Activated T-helper 1 cell treated with anti-CD3 and anti-CD28 coated beads, Interleukin-12 subunit alpha, Interleukin-12 subunit beta, Interleukin-2, Interleukin-4 antibody, amounts not matched to agents 30 ng/mL and 10 ng/mL and 1 ng/mL, durations not matched to agents 14 hours and 24 hours and 36 hours (primary cell): ENCODE measurements around the gene DDRGK1. TPM values are rescaled to one million over a fixed set of nuclear protein-coding genes. Genes with fewer than 3 reads are reported as not detected.
"Not testable (repeated sequence)": the region's sequence is repeated elsewhere in the genome, so short reads cannot be mapped to it uniquely, and the experiment has no call there.

ENCODE experiments used
- DNase-seq: peaks from one replicate; pipeline ENCODE4 v3.0.0; 2021; ENCODE audit warnings: low spot score
- H3K27ac Mint-ChIP-seq: one replicate; pipeline ENCODE4 v1.8.0; 2021; ENCODE audit warnings: mild to moderate bottlenecking, mixed read lengths
- H3K27me3 Mint-ChIP-seq: one replicate; pipeline ENCODE4 v1.8.0; 2022; ENCODE audit warnings: mild to moderate bottlenecking, moderate library complexity, mixed read lengths; ENCODE audit not compliant: insufficient read depth
- H3K36me3 Mint-ChIP-seq: one replicate; pipeline ENCODE4 v1.8.0; 2021; ENCODE audit warnings: low read depth, mixed read lengths
- H3K4me1 Mint-ChIP-seq: one replicate; pipeline ENCODE4 v1.8.0; 2021; ENCODE audit warnings: low read depth, mixed read lengths
- H3K4me3 Mint-ChIP-seq: one replicate; pipeline ENCODE4 v1.8.0; 2021; ENCODE audit warnings: mild to moderate bottlenecking, moderate library complexity, mixed read lengths
- H3K9me3 Mint-ChIP-seq: one replicate; pipeline ENCODE4 v1.8.0; 2021; ENCODE audit warnings: mixed read lengths
- intact Hi-C: fragments of 100-400 bp; cut with micrococcal nuclease; formaldehyde crosslinking; loops from one replicate; pipeline ENCODE4 v1.15.1; 2024
- total RNA-seq: library from RNA; stranded (reverse); gene quantifications from 2 replicates; pipeline ENCODE4 v1.2.3, GENCODE V29; 2022

Gene DDRGK1
- total RNA-seq, 1 donor from 2014 or later: 72.3 TPM

- no peak overlapping the region for H3K27ac Mint-ChIP-seq
- H3K9me3 Mint-ChIP-seq: no peaks in the 10 kb centered on the region
- H3K4me3 Mint-ChIP-seq: no peak overlapping the region
- intact Hi-C loops: no loop called here
- H3K36me3 Mint-ChIP-seq: peaks cover 36% of the 10 kb centered on the region
- H3K4me1 Mint-ChIP-seq: peaks cover 20% of the 10 kb centered on the region
- no peaks in the 10 kb centered on the region for H3K27me3 Mint-ChIP-seq
- DNase-seq: no peak
Measured at GRCh38 chr20:3199206-3199605, 5.3 kb downstream of the DDRGK1 start.

- Mint-ChIP-seq H3K27me3 (no peaks in the 10 kb centered on the region), H3K4me3 (no peak overlapping the region), H3K4me1 (peaks cover 15% of the 10 kb centered on the region), H3K9me3 (no peaks in the 10 kb centered on the region), H3K27ac (peak overlapping the region; percentile 45), H3K36me3 (peaks cover 45% of the 10 kb centered on the region)
- intact Hi-C loops: no loop called here
- DNase-seq: no peak
Measured at GRCh38 chr20:3195590-3196237, 8.8 kb downstream of the DDRGK1 start.

- Mint-ChIP-seq H3K9me3 (no peaks in the 10 kb centered on the region), H3K4me3 (no peak overlapping the region), H3K27ac (no peak overlapping the region), H3K27me3 (no peaks in the 10 kb centered on the region), H3K36me3 (peaks cover 45% of the 10 kb centered on the region), H3K4me1 (peaks cover 11% of the 10 kb centered on the region)
- intact Hi-C loops: no loop called here
- DNase-seq: no peak
Measured at GRCh38 chr20:3194617-3195280, 9.7 kb downstream of the DDRGK1 start.

DNA sequence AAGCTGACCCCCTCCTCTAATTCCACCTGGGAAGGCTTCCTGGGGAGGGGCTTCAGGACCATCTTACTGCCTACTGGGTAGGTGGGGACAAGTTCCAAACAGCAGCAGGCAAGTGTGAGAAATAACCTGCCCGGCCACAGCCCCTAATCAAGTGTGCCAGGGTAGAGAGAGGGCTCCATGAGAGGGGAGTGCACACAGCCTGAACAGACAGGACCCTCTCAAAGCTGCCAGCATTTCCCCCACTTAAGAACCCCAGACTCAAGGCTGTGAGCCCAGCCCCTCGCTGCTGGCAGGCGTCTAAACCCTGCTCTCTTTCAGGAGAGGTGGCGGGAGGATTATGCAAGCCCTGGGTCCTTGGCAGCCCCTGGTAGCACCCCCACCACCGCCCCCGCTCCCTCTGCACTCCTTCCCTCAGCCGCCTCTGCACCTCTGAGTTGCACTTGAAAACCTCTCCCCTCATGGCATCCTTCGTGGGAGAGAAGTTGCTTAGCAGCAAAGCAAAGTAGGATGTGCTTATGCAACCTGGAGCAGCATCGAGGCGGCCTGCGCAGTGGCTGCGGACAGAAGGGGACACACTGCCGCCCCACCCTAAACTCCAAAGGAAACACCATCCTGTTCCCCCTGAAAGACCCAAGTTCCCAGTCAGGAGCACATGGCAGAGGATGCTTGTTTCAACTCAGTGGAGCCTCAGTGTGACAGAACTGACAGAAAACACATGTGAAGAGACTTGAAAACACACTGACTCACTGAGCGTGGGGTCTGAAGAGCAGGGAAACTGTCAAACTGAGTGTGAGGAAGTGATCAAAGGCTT is 10.5 kb downstream of the DDRGK1 start:
- H3K9me3 Mint-ChIP-seq: no peaks in the 10 kb centered on the region
- intact Hi-C loops: no loop called here
- H3K27me3 Mint-ChIP-seq: no peaks in the 10 kb centered on the region
- DNase-seq: no peak
- no peak overlapping the region for H3K27ac Mint-ChIP-seq
- H3K4me3 Mint-ChIP-seq: no peak overlapping the region
- peaks cover 11% of the 10 kb centered on the region for H3K4me1 Mint-ChIP-seq
- H3K36me3 Mint-ChIP-seq: peaks cover 42% of the 10 kb centered on the region

GRCh38 chr20:3192226-3193015 is 12.1 kb downstream of the DDRGK1 start:
- no peak for DNase-seq
- H3K27me3 Mint-ChIP-seq: no peaks in the 10 kb centered on the region
- H3K27ac Mint-ChIP-seq: no peak overlapping the region
- H3K36me3 Mint-ChIP-seq: peaks cover 38% of the 10 kb centered on the region
- peaks cover 11% of the 10 kb centered on the region for H3K4me1 Mint-ChIP-seq
- H3K4me3 Mint-ChIP-seq: no peak overlapping the region
- no peaks in the 10 kb centered on the region for H3K9me3 Mint-ChIP-seq
- intact Hi-C loops: no loop called here

GRCh38 chr20:3190681-3191111 is 13.8 kb downstream of the DDRGK1 start:
- Mint-ChIP-seq H3K27ac (no peak overlapping the region), H3K27me3 (no peaks in the 10 kb centered on the region), H3K4me1 (peaks cover 6% of the 10 kb centered on the region), H3K4me3 (no peak overlapping the region), H3K36me3 (peaks cover 31% of the 10 kb centered on the region), H3K9me3 (no peaks in the 10 kb centered on the region)
- DNase-seq: no peak
- intact Hi-C loops: no loop called here

DNA sequence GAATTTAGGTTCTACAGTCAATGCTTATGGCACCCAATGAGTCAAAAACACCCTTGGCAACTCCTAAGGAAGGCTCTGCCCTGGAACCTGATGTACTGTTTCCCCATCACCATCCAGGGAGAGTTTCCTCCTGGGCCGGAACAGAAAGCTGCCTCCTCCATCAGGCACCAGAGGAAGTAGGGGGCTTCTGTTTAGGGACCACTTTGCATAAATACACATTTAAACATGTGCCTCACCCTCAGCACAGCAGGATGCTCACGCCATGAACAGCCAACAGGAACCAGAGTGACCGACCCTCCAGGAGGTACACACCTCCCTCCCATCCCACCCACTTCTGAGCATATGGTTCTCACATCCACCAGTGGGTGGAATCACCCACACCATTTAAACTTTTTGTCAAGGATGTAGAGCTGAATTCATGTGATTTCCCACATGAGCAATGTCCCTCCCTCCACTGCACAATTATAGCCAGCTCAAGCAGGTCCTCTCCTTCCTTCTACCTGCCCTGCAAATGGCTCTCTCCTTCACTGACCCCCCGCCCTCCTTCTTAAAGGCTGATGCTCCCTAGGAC is 14.8 kb downstream of the DDRGK1 start:
- no peak overlapping the region for H3K4me3 Mint-ChIP-seq
- H3K4me1 Mint-ChIP-seq: no peaks in the 10 kb centered on the region
- H3K36me3 Mint-ChIP-seq: peaks cover 24% of the 10 kb centered on the region
- H3K9me3 Mint-ChIP-seq: no peaks in the 10 kb centered on the region
- peak overlapping the region; percentile 13 for H3K27ac Mint-ChIP-seq
- H3K27me3 Mint-ChIP-seq: no peaks in the 10 kb centered on the region
- DNase-seq: no peak
- intact Hi-C loops: no loop called here

DNA sequence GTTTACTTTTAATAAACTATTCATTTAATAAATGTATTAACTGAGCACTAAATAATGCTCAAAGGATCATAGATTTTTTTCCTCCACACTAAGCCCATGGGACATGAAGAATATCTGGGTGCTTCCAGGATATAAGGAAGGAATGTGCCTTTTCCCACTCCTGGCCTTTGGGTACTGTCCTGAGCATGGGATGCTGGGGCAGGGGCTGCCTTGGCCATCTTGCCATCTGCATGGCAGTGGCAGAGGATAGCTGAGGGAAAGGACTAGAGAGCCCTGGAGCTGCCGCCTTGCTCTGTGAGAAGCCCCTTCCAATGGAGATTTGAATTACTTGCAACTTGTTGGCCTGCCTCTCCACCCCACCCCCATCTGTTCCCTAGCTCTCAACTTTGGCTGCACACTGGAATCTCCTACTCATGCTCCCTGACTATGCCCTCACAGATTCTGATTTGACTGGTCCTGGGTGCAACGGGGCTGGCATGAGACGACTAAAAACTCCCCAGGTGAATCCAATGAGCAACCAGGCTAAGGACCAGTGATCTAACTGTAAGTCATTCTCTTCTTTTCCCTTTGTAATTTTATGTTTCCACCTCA is 15.6 kb downstream of the DDRGK1 start:
- H3K27ac Mint-ChIP-seq: peak overlapping the region; percentile 26
- H3K4me1 Mint-ChIP-seq: no peaks in the 10 kb centered on the region
- no peaks in the 10 kb centered on the region for H3K27me3 Mint-ChIP-seq
- H3K36me3 Mint-ChIP-seq: peaks cover 24% of the 10 kb centered on the region
- H3K4me3 Mint-ChIP-seq: no peak overlapping the region
- no peaks in the 10 kb centered on the region for H3K9me3 Mint-ChIP-seq
- intact Hi-C loops: no loop called here
- no peak for DNase-seq

- peaks cover 24% of the 10 kb centered on the region for H3K36me3 Mint-ChIP-seq
- H3K4me3 Mint-ChIP-seq, intact Hi-C loops, H3K9me3 Mint-ChIP-seq, H3K27ac Mint-ChIP-seq, H3K4me1 Mint-ChIP-seq, DNase-seq, H3K27me3 Mint-ChIP-seq: not testable (repeated sequence)
Measured at GRCh38 chr20:3187861-3188260, 16.6 kb downstream of the DDRGK1 start.

- no peak for DNase-seq
- H3K9me3 Mint-ChIP-seq: no peaks in the 10 kb centered on the region
Measured at GRCh38 chr20:3183896-3184612, 20.4 kb downstream of the DDRGK1 start.

GRCh38 chr20:3182429-3182828 is 22.1 kb downstream of the DDRGK1 start:
- H3K36me3 Mint-ChIP-seq, H3K4me3 Mint-ChIP-seq, DNase-seq, H3K27me3 Mint-ChIP-seq, H3K27ac Mint-ChIP-seq, H3K9me3 Mint-ChIP-seq, intact Hi-C loops, H3K4me1 Mint-ChIP-seq: not testable (repeated sequence)

More at GRCh38 chr20:3183896-3184612, 20.4 kb downstream of the DDRGK1 start:
- H3K27me3 Mint-ChIP-seq: no peaks in the 10 kb centered on the region
- no peak overlapping the region for H3K4me3 Mint-ChIP-seq
- no peak overlapping the region for H3K27ac Mint-ChIP-seq
- no peaks in the 10 kb centered on the region for H3K36me3 Mint-ChIP-seq
- intact Hi-C loops: no loop called here
- no peaks in the 10 kb centered on the region for H3K4me1 Mint-ChIP-seq
